Measurements from ENCODE around the gene KRTAP4-4.

Gene KRTAP4-4

DNA sequence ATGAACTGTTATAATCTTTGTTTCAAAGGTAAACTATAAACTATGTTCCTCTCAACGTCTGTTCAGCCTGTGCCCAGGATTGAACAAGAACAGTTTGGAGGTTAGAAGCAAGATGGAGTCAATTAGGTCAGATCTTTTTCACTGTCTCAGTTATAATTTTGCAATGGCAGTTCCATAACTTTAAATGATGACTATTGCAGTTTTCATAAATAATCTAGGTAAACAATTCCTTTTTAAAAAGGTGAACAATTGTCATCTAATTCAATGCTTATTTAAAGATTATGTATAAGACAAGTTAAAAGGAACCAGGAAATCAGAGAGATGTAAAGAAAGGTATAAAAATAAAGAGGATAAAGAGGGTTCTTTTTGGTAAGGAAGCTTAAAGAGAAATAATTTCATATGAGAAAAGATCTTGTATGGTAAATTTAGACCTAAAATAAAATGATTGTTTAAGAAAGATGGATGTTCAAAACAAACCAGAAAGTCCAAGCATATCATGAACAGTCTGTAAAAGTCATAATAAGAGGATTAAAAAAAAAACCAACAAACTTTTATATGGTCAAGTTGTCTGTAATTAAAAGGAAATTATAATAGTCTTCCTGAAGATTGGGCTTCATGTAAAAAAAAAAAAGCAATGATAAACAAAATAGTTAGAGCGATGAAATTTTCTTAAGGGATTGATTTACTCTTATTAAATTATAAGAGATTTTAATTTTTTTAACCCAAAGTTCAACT lies 49.2 kb downstream of the KRTAP4-4 start:
- DNase-seq (ENCODE audit: low read depth in 2 of 2): no peak
